Tibial artery (tissue), 4 donors: ENCODE measurements around the gene GBX2.

ENCODE experiments used
- DNase-seq, 2 donors: peaks; one replicate each; pipeline ENCODE4 v3.0.0-alpha.2; 2019
- H3K27ac ChIP-seq, 2 donors: fragments of 200-600 bp; sonication (generic) in 1 of 2; 1 replicate in 1 of 2; 2 replicates in 1 of 2; pipeline ENCODE4 v1.5.1; 2018 to 2019; ENCODE audit warnings: mild to moderate bottlenecking in 1 of 2
- H3K27me3 ChIP-seq, 2 donors: fragments of 200-600 bp; sonication (generic) in 1 of 2; one replicate each; pipeline versions ENCODE4 v1.5.1 to v1.6.0; 2016 to 2019
- H3K36me3 ChIP-seq, 3 donors: fragments of 200-600 bp; sonication (generic) in 2 of 3; one replicate each; pipeline ENCODE4 v1.5.1; 2016 to 2019; ENCODE audit warnings: mild to moderate bottlenecking in 2 of 3
- H3K4me1 ChIP-seq, 4 donors: fragments of 200-600 bp; sonication (generic) in 2 of 4; 1 replicate in 3 of 4; 2 replicates in 1 of 4; pipeline ENCODE4 v1.5.1; 2016 to 2019
- H3K4me3 ChIP-seq, 2 donors: fragments of 200-600 bp; sonication (generic) in 1 of 2; 1 replicate in 1 of 2; 2 replicates in 1 of 2; pipeline ENCODE4 v1.5.1; 2018 to 2019; ENCODE audit warnings: mild to moderate bottlenecking in 2 of 2
- H3K9me3 ChIP-seq, 3 donors: fragments of 200-600 bp; sonication (generic) in 1 of 3; one replicate each; pipeline ENCODE4 v1.5.1; 2016 to 2019
- CTCF ChIP-seq, 2 experiments: fragments of 200-600 bp in 1 of 2; fragments of 450-650 bp in 1 of 2; IDR thresholded peaks; one replicate each; pipeline ENCODE4 v1.5.1; 2017 to 2019; ENCODE audit warnings: antibody characterized with exemption in 2 of 2, mild to moderate bottlenecking in 1 of 2, moderate library complexity in 1 of 2
- intact Hi-C: fragments of 100-400 bp; cut with DNase I; formaldehyde crosslinking; loops from one replicate; pipeline ENCODE4 v1.15.0; 2023; ENCODE audit warnings: low total_unique reads

Gene GBX2

GRCh38 chr2:236159778-236160170 lies 8.4 kb downstream of the GBX2 start:
- Histone ChIP-seq H3K9me3 (no peaks in the 10 kb centered on the region), H3K27ac (no peak overlapping the region), H3K4me1 (peaks cover 0 to 25% (median 14%) of the 10 kb centered on the region in 4 donors), H3K27me3 (peaks cover 0 to 75% of the 10 kb centered on the region in 2 donors), H3K4me3 (no peak overlapping the region), H3K36me3 (no peaks in the 10 kb centered on the region)
- no peak for DNase-seq
- TF ChIP-seq CTCF (IDR thresholded peaks at IDR 0.05), result no peak
- intact Hi-C loops, result no loop called here

DNA sequence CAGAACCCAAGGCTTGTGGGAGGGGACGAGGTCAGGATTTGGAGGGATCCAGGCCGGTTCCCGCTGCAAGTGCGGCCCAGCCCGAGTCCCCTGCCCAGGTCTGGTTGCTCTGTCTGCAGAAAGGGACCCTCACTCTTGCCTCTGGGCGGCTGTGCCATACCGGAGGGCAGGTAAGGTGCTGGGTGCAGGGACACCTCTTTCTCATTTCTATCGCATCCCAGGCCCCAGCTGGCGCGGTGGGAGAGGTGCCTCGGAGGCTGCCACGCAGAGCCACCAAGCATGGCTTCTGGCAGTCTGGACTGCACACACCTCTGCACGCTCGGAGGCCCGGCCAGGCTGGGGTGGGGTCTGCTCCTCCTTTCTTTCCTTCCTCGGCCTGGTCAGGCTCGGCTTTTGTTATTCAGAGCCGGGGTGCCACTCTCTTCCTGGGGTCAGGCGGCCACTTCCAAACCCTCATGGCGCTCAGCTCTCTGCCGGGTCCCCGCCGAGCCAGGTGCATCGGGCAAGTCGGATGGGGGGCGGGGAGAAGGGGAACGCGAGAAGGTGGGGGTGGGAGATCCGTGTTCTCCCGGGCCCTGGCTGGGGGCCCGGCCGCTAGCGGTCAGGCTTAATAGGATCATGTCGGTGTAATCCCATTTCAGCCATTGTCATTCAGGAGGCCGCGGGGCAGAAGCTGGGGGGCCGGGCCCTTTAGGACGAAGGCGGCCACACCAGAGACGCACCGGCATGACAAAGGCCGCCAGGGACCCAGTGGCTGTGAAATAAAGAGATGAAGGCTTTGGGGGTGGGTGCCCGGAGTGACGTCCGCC lies 9.0 kb downstream of the GBX2 start:
- peaks cover 0 to 69% of the 10 kb centered on the region in 2 donors for H3K27me3 ChIP-seq
- no peaks in the 10 kb centered on the region for H3K9me3 ChIP-seq
- no peak for TF ChIP-seq CTCF (IDR thresholded peaks at IDR 0.05)
- no peak overlapping the region for H3K4me3 ChIP-seq
- no peak overlapping the region for H3K27ac ChIP-seq
- intact Hi-C loops, result no loop called here
- H3K36me3 ChIP-seq, result no peaks in the 10 kb centered on the region
- peaks cover 0 to 19% (median 8%) of the 10 kb centered on the region in 4 donors for H3K4me1 ChIP-seq
- DNase-seq, result no peak

- no peak for TF ChIP-seq CTCF (IDR thresholded peaks at IDR 0.05)
- Histone ChIP-seq H3K9me3 (peaks cover 0 to 3% (median 3%) of the 10 kb centered on the region in 3 donors), H3K36me3 (no peaks in the 10 kb centered on the region), H3K27me3 (peaks cover 0 to 57% of the 10 kb centered on the region in 2 donors), H3K4me3 (no peak overlapping the region), H3K27ac (no peak overlapping the region), H3K4me1 (peaks cover 0 to 7% (median 0%) of the 10 kb centered on the region in 4 donors)
- intact Hi-C loops, result no loop called here
- no peak for DNase-seq
These were observed 10.2 kb downstream of the GBX2 start for GRCh38 chr2:236157815-236158498.

- peaks cover 0 to 6% (median 0%) of the 10 kb centered on the region in 4 donors for H3K4me1 ChIP-seq
- H3K27ac ChIP-seq, result no peak overlapping the region
- no peak for DNase-seq
- H3K4me3 ChIP-seq, result no peak overlapping the region
- no peak for TF ChIP-seq CTCF (IDR thresholded peaks at IDR 0.05)
- peaks cover 0 to 51% of the 10 kb centered on the region in 2 donors for H3K27me3 ChIP-seq
- H3K9me3 ChIP-seq, result peaks cover 0 to 9% (median 9%) of the 10 kb centered on the region in 3 donors
- intact Hi-C loops, result no loop called here
- H3K36me3 ChIP-seq, result no peaks in the 10 kb centered on the region
These were observed 10.8 kb downstream of the GBX2 start for GRCh38 chr2:236157366-236157765.

DNA sequence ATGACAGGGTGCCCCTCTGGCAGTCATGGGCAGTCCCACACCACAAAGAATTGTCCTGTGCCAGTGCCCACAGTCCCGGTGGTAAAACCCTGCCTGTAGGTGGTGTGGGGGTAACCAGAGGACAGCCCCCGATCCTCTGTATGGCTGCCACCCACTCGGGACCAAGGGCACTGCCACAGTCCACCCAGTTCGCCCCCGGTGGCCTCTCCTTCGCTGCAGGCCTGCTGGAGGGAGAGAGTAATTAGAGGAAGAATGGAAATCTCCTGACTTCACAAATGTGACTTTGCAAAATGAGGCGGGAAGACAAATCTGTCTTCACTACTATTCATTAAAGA lies 11.4 kb downstream of the GBX2 start:
- peaks cover 0 to 45% of the 10 kb centered on the region in 2 donors for H3K27me3 ChIP-seq
- intact Hi-C loops, result no loop called here

More for the DNA sequence above, 11.4 kb downstream of the GBX2 start:
- DNase-seq, result no peak
- peaks cover 0 to 13% (median 12%) of the 10 kb centered on the region in 3 donors for H3K9me3 ChIP-seq
- TF ChIP-seq CTCF (IDR thresholded peaks at IDR 0.05), result no peak
- no peak overlapping the region for H3K4me3 ChIP-seq
- H3K36me3 ChIP-seq, result no peaks in the 10 kb centered on the region
- peaks cover 0 to 6% (median 0%) of the 10 kb centered on the region in 4 donors for H3K4me1 ChIP-seq
- no peak overlapping the region for H3K27ac ChIP-seq
